ES-I3 (cell line): ENCODE measurements around the gene SLC39A11.
"Not testable (repeated sequence)": the region's sequence is repeated elsewhere in the genome, so short reads cannot be mapped to it uniquely, and the experiment has no call there.

Experiments
- H3K36me3 ChIP-seq: 2 replicates; pipeline ENCODE4 v1.6.1; 2013; ENCODE audit warnings: mild to moderate bottlenecking, low read length, control low read depth, moderate library complexity; ENCODE audit not compliant: insufficient read depth
- H3K4me1 ChIP-seq: 2 replicates; pipeline ENCODE4 v1.6.1; 2013; ENCODE audit warnings: mild to moderate bottlenecking, control low read depth, low read length; ENCODE audit not compliant: insufficient read depth
- H3K9ac ChIP-seq: 2 replicates; pipeline ENCODE4 v1.6.1; 2013; ENCODE audit warnings: low read depth, mild to moderate bottlenecking, low read length, moderate library complexity
- H3K9me3 ChIP-seq: 2 replicates; pipeline ENCODE4 v1.6.1; 2013; ENCODE audit warnings: mild to moderate bottlenecking, low read length, moderate library complexity; ENCODE audit not compliant: control insufficient read depth, insufficient read depth

The SLC39A11 gene, protein sequence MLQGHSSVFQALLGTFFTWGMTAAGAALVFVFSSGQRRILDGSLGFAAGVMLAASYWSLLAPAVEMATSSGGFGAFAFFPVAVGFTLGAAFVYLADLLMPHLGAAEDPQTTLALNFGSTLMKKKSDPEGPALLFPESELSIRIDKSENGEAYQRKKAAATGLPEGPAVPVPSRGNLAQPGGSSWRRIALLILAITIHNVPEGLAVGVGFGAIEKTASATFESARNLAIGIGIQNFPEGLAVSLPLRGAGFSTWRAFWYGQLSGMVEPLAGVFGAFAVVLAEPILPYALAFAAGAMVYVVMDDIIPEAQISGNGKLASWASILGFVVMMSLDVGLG

DNA sequence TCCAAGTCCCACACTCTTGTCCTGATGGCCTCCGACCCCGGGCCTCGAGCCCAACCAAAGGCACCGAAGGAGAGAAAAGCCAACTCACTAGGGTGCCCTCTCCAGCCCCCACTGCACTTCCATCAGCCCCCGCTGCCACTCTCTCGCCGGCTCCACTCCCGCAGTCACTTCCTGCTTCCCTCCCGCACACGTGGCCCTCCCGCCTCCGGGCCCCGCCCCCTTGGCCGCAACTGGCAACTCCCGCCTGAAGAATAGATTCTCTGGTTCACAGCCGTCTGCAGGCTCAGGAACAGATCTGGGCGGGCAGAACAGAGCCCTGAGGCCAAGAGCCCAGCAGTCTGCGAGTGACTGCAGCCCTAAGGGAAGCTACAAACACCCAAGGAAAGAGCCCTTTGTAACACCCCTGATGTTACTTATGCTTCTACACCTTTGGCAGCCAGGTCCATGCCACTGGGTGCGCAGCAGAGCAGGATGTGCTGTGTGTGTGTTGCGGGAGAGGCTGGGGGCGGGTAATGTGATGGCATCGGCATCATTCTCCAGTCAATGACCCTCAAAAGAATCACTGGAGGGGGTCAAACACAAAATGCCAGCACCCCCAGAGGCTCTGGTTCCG is at the start of gene SLC39A11:
Gene SLC39A11, minus strand, starts transcription at position 166 of the 613 bp plus-strand sequence. CDS start 3,924 bp downstream, outside the sequence.
- H3K9me3 ChIP-seq = no peaks in the 10 kb centered on the region
- H3K9ac ChIP-seq = peak within 1 kb of the TSS; percentile 88
- no peaks in the 10 kb centered on the region for H3K36me3 ChIP-seq
- H3K4me1 ChIP-seq = peaks cover 7% of the 10 kb centered on the region; the same call in 1 of the 2 replicates

- no peaks in the 10 kb centered on the region for H3K4me1 ChIP-seq
- no peaks in the 10 kb centered on the region for H3K36me3 ChIP-seq
- H3K9me3 ChIP-seq = 0 out of 2 replicates have a peak, but pooled peaks cover 9% of the 10 kb centered on the region
- H3K9ac ChIP-seq = no peak overlapping the region
These were observed 48.9 kb upstream of the SLC39A11 start for GRCh38 chr17:73141411-73141810.

- Histone ChIP-seq H3K36me3 (no peaks in the 10 kb centered on the region), H3K9ac (no peak overlapping the region), H3K4me1 (no peaks in the 10 kb centered on the region), H3K9me3 (0 out of 2 replicates have a peak, but pooled peaks cover 7% of the 10 kb centered on the region)
These were observed 48.1 kb upstream of the SLC39A11 start for GRCh38 chr17:73140566-73140965.

- Histone ChIP-seq H3K9ac (no peak overlapping the region), H3K4me1 (peaks cover 1% of the 10 kb centered on the region; the same call in 1 of the 2 replicates), H3K9me3 (0 out of 2 replicates have a peak, but pooled peaks cover 4% of the 10 kb centered on the region)
These were observed 46.8 kb upstream of the SLC39A11 start for GRCh38 chr17:73139296-73139695.

GRCh38 chr17:73138541-73139138 is 46.2 kb upstream of the SLC39A11 start:
- Histone ChIP-seq H3K9ac (no peak overlapping the region), H3K9me3 (no peaks in the 10 kb centered on the region), H3K4me1 (peaks cover 5% of the 10 kb centered on the region; the same call in 1 of the 2 replicates), H3K36me3 (no peaks in the 10 kb centered on the region)

More at GRCh38 chr17:73139296-73139695, 46.8 kb upstream of the SLC39A11 start:
- no peaks in the 10 kb centered on the region for H3K36me3 ChIP-seq

DNA sequence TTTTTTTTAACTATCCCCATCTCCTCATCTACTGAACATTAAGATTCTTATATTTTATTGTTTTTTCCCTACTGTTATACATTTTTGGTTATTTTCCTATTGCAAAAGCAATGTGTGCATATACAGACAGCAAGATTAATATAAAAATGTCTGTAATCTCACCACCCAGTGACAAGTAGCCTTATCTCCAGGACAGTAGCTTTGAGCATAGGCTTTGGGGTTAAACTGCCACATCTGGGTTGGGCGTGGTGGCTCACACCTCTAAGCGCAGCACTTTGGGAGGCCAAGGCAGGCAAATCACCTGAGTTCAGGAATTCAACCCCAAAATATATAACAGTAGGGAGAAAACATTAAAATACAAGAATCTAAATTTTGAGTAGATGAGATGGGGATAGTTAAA is 44.9 kb upstream of the SLC39A11 start:
- Histone ChIP-seq H3K36me3 (no peaks in the 10 kb centered on the region), H3K4me1 (peaks cover 5% of the 10 kb centered on the region; the same call in 1 of the 2 replicates), H3K9me3 (no peaks in the 10 kb centered on the region), H3K9ac (no peak overlapping the region)

- H3K4me1 ChIP-seq = peaks cover 5% of the 10 kb centered on the region; the same call in 1 of the 2 replicates
These were observed 43.3 kb upstream of the SLC39A11 start for GRCh38 chr17:73135766-73136165.

DNA sequence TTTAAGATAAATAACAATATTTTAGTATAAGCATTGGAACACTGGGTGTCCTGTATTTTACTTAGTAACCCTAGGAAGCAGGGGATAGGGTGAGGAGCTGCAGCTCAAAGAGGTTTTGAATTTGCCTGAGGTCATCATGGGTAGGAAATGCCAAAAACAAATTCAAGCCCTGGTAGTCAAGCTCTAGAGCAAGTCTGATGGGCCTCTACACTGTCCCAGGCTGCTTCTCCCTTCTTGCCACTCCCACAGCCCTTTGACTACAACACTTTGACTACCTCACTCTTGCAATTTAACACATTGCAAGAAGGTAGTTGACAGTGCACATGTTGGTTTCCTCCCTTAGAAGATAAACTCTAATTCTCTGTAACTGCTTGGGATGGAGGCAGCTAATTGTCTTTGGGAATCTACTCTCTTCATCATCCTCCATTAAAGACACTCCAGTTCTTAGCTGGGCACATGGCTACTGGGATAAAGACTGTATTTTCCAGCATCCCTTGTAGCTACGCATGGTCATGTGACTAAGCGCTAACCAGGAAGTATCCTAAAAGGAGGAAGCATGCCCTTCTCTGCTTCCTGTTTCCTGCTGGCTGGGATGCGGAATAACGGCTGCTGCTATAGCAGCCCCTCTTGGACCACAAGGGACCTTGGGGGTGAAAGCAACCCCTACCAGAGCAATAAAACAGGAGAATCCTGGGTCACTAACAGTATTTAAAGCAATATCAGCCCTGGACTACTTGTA is 41.6 kb upstream of the SLC39A11 start:
- H3K36me3 ChIP-seq = no peaks in the 10 kb centered on the region
- H3K9ac ChIP-seq = no peak overlapping the region
- H3K4me1 ChIP-seq = peaks cover 5% of the 10 kb centered on the region; the same call in 1 of the 2 replicates
- no peaks in the 10 kb centered on the region for H3K9me3 ChIP-seq

More at GRCh38 chr17:73135766-73136165, 43.3 kb upstream of the SLC39A11 start:
- H3K36me3 ChIP-seq = no peaks in the 10 kb centered on the region
- H3K9ac ChIP-seq = no peak overlapping the region
- H3K9me3 ChIP-seq = no peaks in the 10 kb centered on the region

- Histone ChIP-seq H3K36me3 (no peaks in the 10 kb centered on the region), H3K4me1 (peaks cover 5% of the 10 kb centered on the region; the same call in 1 of the 2 replicates), H3K9me3 (no peaks in the 10 kb centered on the region), H3K9ac (no peak overlapping the region)
These were observed 39.6 kb upstream of the SLC39A11 start for GRCh38 chr17:73132085-73132492.

- H3K4me1 ChIP-seq, H3K9ac ChIP-seq: not testable (repeated sequence)
These were observed 39.0 kb upstream of the SLC39A11 start for GRCh38 chr17:73131439-73131838.

DNA sequence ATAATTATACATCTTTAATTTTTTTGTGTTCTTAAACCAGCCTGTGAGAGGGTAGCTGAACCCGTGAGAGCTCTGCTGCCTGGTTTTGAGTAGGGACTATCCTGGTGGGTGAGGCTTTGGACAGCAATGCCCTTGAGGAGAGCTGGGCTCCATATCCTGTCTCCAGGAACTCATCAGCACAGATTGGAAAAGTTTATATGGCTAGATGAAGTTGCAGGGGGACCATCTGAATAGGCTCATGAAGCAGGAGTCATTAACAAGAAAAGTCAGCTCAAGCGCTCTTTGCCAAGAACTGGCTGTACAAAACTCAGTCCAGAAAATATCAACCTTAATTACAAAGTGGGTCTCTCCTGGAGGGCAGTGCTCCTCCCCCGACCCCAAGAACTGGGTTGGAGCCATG is 38.5 kb upstream of the SLC39A11 start:
- no peaks in the 10 kb centered on the region for H3K36me3 ChIP-seq
- H3K4me1 ChIP-seq = peaks cover 5% of the 10 kb centered on the region; the same call in 1 of the 2 replicates
- no peak overlapping the region for H3K9ac ChIP-seq
- no peaks in the 10 kb centered on the region for H3K9me3 ChIP-seq

More at GRCh38 chr17:73131439-73131838, 39.0 kb upstream of the SLC39A11 start:
- not testable (repeated sequence) for H3K9me3 ChIP-seq, H3K36me3 ChIP-seq

DNA sequence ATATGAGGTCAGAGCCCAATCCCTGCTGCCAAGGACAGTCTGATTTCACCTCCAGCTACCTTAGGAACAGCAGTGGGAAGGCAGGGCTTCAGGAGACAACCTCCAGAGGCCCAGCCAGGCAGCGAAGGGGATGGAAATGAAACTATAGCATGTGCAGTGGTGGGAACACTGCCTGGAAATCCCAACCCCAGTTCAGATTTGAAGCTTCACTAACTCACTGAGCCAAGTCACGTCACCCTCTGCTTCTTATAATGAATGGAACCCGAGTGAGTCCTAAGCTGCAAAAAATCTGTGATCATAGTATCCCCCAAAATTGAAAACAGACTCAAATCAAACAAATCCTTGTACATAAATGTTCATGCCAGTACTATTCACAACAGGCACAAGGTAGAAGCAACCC is 36.0 kb upstream of the SLC39A11 start:
- no peak overlapping the region for H3K9ac ChIP-seq
- H3K9me3 ChIP-seq = no peaks in the 10 kb centered on the region
- no peaks in the 10 kb centered on the region for H3K4me1 ChIP-seq
- H3K36me3 ChIP-seq = no peaks in the 10 kb centered on the region

GRCh38 chr17:73126716-73127473 is 34.4 kb upstream of the SLC39A11 start:
- Histone ChIP-seq H3K9ac (no peak overlapping the region), H3K36me3 (no peaks in the 10 kb centered on the region), H3K9me3 (no peaks in the 10 kb centered on the region), H3K4me1 (no peaks in the 10 kb centered on the region)
